Body of pancreas (tissue), 4 donors: ENCODE data around the gene GDPD5.

Experiments
- CTCF ChIP-seq, 7 experiments: fragments of 450-650 bp in 4 of 7; fragments of 200-600 bp in 3 of 7; sonication (generic) in 3 of 7; IDR thresholded peaks; one replicate each; pipeline ENCODE4 v1.5.1; 2016 to 2019; ENCODE audit warnings: antibody characterized with exemption in 7 of 7
- POLR2A ChIP-seq, 3 donors: fragments of 450-650 bp; IDR thresholded peaks; one replicate each; pipeline ENCODE4 v1.6.1; 2016; ENCODE audit warnings: antibody characterized with exemption in 3 of 3, mild to moderate bottlenecking in 2 of 3

GRCh38 chr11:75574698-75575602 lies 49.2 kb upstream of the GDPD5 start:
- TF ChIP-seq CTCF (IDR thresholded peaks at IDR 0.05) (no peak), POLR2A (IDR thresholded peaks at IDR 0.05) (no peak)
